ENCODE data around the gene SLC7A6.

The SLC7A6 gene
- total RNA-seq = 122 to 214 (median 178) reads per million in 9 experiments

GRCh38 chr16:68264128-68265077 is at the start of gene SLC7A6:
Gene SLC7A6 (plus strand): TSS chr16:68264526. CDS start chr16:68274727, 10,201 bp downstream.
- Mint-ChIP-seq H3K4me1 (ENCODE audit: low read depth in 2 of 2) (peaks cover 41 to 46% of the 10 kb centered on the region in 2 donors), H3K36me3 (ENCODE audit: insufficient read depth) (peaks cover 49% of the 10 kb centered on the region), H3K27me3 (no peaks in the 10 kb centered on the region), H3K27ac (peak within 1 kb of the TSS; percentile 96), H3K9me3 (no peaks in the 10 kb centered on the region), H3K4me3 (peak within 1 kb of the TSS; percentile 88 to 96)
- ATAC-seq (replicated peaks) = peak; percentile 71
- DNase-seq = peak; percentile 77 to 80 (median 79)

GRCh38 chr16:68214726-68215125 is 49.6 kb upstream of the SLC7A6 start:
- H3K27ac Mint-ChIP-seq = peak overlapping the region; percentile 29 to 79
- ATAC-seq (replicated peaks) (no peak), DNase-seq (no peak)
- H3K9me3 Mint-ChIP-seq = no peaks in the 10 kb centered on the region
- H3K4me1 Mint-ChIP-seq (ENCODE audit: low read depth in 2 of 2) = peaks cover 12 to 38% of the 10 kb centered on the region in 2 donors
- no peak overlapping the region for H3K4me3 Mint-ChIP-seq
- no peaks in the 10 kb centered on the region for H3K27me3 Mint-ChIP-seq
- peaks cover 43% of the 10 kb centered on the region for H3K36me3 Mint-ChIP-seq (ENCODE audit: insufficient read depth)

- peak overlapping the region; percentile 1 to 79 for H3K27ac Mint-ChIP-seq
- H3K4me3 Mint-ChIP-seq = no peak overlapping the region
- DNase-seq = no peak
- H3K9me3 Mint-ChIP-seq = no peaks in the 10 kb centered on the region
- no peak for ATAC-seq (replicated peaks)
- H3K4me1 Mint-ChIP-seq (ENCODE audit: low read depth in 2 of 2) = peaks cover 16 to 43% of the 10 kb centered on the region in 2 donors
- no peaks in the 10 kb centered on the region for H3K27me3 Mint-ChIP-seq
- peaks cover 45% of the 10 kb centered on the region for H3K36me3 Mint-ChIP-seq (ENCODE audit: insufficient read depth)
Observed at GRCh38 chr16:68215302-68215701, 49.0 kb upstream of the SLC7A6 start.

GRCh38 chr16:68216240-68216639 is 48.1 kb upstream of the SLC7A6 start:
- Mint-ChIP-seq H3K4me1 (ENCODE audit: low read depth in 2 of 2) (peaks cover 12 to 33% of the 10 kb centered on the region in 2 donors), H3K9me3 (no peaks in the 10 kb centered on the region), H3K27ac (peak overlapping the region; percentile 12 to 26), H3K36me3 (ENCODE audit: insufficient read depth) (peaks cover 53% of the 10 kb centered on the region), H3K27me3 (no peaks in the 10 kb centered on the region), H3K4me3 (no peak overlapping the region)
- ATAC-seq (replicated peaks) = no peak
- DNase-seq = no peak

GRCh38 chr16:68217506-68217905 is 46.8 kb upstream of the SLC7A6 start:
- no peaks in the 10 kb centered on the region for H3K27me3 Mint-ChIP-seq
- no peak for DNase-seq

GRCh38 chr16:68219725-68220351 is 44.5 kb upstream of the SLC7A6 start:
- ATAC-seq (replicated peaks) = peak; percentile 91
- Mint-ChIP-seq H3K4me1 (ENCODE audit: low read depth in 2 of 2) (peaks cover 8 to 24% of the 10 kb centered on the region in 2 donors), H3K9me3 (no peaks in the 10 kb centered on the region), H3K4me3 (peak overlapping the region in 1 of 2 donors; percentile 44), H3K27ac (peak overlapping the region; percentile 78 to 84), H3K27me3 (no peaks in the 10 kb centered on the region), H3K36me3 (ENCODE audit: insufficient read depth) (peaks cover 66% of the 10 kb centered on the region)
- DNase-seq = no peak

More at GRCh38 chr16:68217506-68217905, 46.8 kb upstream of the SLC7A6 start:
- no peak overlapping the region for H3K27ac Mint-ChIP-seq
- peaks cover 8 to 22% of the 10 kb centered on the region in 2 donors for H3K4me1 Mint-ChIP-seq (ENCODE audit: low read depth in 2 of 2)
- peaks cover 60% of the 10 kb centered on the region for H3K36me3 Mint-ChIP-seq (ENCODE audit: insufficient read depth)
- no peaks in the 10 kb centered on the region for H3K9me3 Mint-ChIP-seq
- no peak for ATAC-seq (replicated peaks)
- no peak overlapping the region for H3K4me3 Mint-ChIP-seq

- DNase-seq = no peak
- H3K27me3 Mint-ChIP-seq = no peaks in the 10 kb centered on the region
- H3K36me3 Mint-ChIP-seq (ENCODE audit: insufficient read depth) = peaks cover 69% of the 10 kb centered on the region
- no peak overlapping the region for H3K27ac Mint-ChIP-seq
- H3K4me3 Mint-ChIP-seq = no peak overlapping the region
- no peaks in the 10 kb centered on the region for H3K9me3 Mint-ChIP-seq
- no peak for ATAC-seq (replicated peaks)
- H3K4me1 Mint-ChIP-seq (ENCODE audit: low read depth in 2 of 2) = peaks cover 9 to 24% of the 10 kb centered on the region in 2 donors
Observed at GRCh38 chr16:68223072-68223471, 41.3 kb upstream of the SLC7A6 start.

- Mint-ChIP-seq H3K9me3 (no peaks in the 10 kb centered on the region), H3K4me1 (ENCODE audit: low read depth in 2 of 2) (peaks cover 6 to 22% of the 10 kb centered on the region in 2 donors), H3K4me3 (no peak overlapping the region), H3K27me3 (no peaks in the 10 kb centered on the region), H3K27ac (peak overlapping the region in 1 of 2 donors; percentile 35), H3K36me3 (ENCODE audit: insufficient read depth) (peaks cover 63% of the 10 kb centered on the region)
- no peak for DNase-seq
- no peak for ATAC-seq (replicated peaks)
Observed at GRCh38 chr16:68226116-68226515, 38.2 kb upstream of the SLC7A6 start.

GRCh38 chr16:68227183-68227793 is 37.0 kb upstream of the SLC7A6 start:
- H3K27me3 Mint-ChIP-seq = no peaks in the 10 kb centered on the region
- no peaks in the 10 kb centered on the region for H3K9me3 Mint-ChIP-seq
- no peak for ATAC-seq (replicated peaks)
- H3K36me3 Mint-ChIP-seq (ENCODE audit: insufficient read depth) = peaks cover 60% of the 10 kb centered on the region
- peak overlapping the region in 1 of 2 donors; percentile 3 for H3K4me3 Mint-ChIP-seq
- peak overlapping the region; percentile 44 to 70 for H3K27ac Mint-ChIP-seq
- no peak for DNase-seq
- peaks cover 6 to 22% of the 10 kb centered on the region in 2 donors for H3K4me1 Mint-ChIP-seq (ENCODE audit: low read depth in 2 of 2)

GRCh38 chr16:68227850-68228553 is 36.3 kb upstream of the SLC7A6 start:
- H3K27me3 Mint-ChIP-seq = no peaks in the 10 kb centered on the region
- H3K27ac Mint-ChIP-seq = peak overlapping the region; percentile 44 to 70
- H3K4me1 Mint-ChIP-seq (ENCODE audit: low read depth in 2 of 2) = peaks cover 6 to 20% of the 10 kb centered on the region in 2 donors
- H3K9me3 Mint-ChIP-seq = no peaks in the 10 kb centered on the region
- peaks cover 64% of the 10 kb centered on the region for H3K36me3 Mint-ChIP-seq (ENCODE audit: insufficient read depth)
- DNase-seq (no peak), ATAC-seq (replicated peaks) (no peak)
- no peak overlapping the region for H3K4me3 Mint-ChIP-seq

- no peaks in the 10 kb centered on the region for H3K27me3 Mint-ChIP-seq
- H3K9me3 Mint-ChIP-seq = no peaks in the 10 kb centered on the region
- no peak for DNase-seq
- H3K36me3 Mint-ChIP-seq (ENCODE audit: insufficient read depth) = peaks cover 63% of the 10 kb centered on the region
- no peak overlapping the region for H3K4me3 Mint-ChIP-seq
- H3K27ac Mint-ChIP-seq = no peak overlapping the region
- H3K4me1 Mint-ChIP-seq (ENCODE audit: low read depth in 2 of 2) = peaks cover 9 to 18% of the 10 kb centered on the region in 2 donors
- no peak for ATAC-seq (replicated peaks)
Observed at GRCh38 chr16:68228652-68229051, 35.7 kb upstream of the SLC7A6 start.

- Mint-ChIP-seq H3K4me1 (ENCODE audit: low read depth in 2 of 2) (peaks cover 10 to 19% of the 10 kb centered on the region in 2 donors), H3K27me3 (no peaks in the 10 kb centered on the region), H3K4me3 (no peak overlapping the region), H3K27ac (peak overlapping the region; percentile 22 to 41), H3K36me3 (ENCODE audit: insufficient read depth) (peaks cover 65% of the 10 kb centered on the region), H3K9me3 (no peaks in the 10 kb centered on the region)
- ATAC-seq (replicated peaks) = peak; percentile 48
- peak; percentile 28 to 52 (median 46) for DNase-seq
Observed at GRCh38 chr16:68229431-68230175, 34.7 kb upstream of the SLC7A6 start.

Measured in effector memory CD8-positive, alpha-beta T cell (primary cell).